IPS-18a (cell line): Measurements from ENCODE around the gene AKR1C8.

Experiments
- H3K27ac ChIP-seq: one replicate; pipeline ENCODE4 v1.5.1; 2013; ENCODE audit warnings: low read length
- H3K27me3 ChIP-seq: one replicate; pipeline ENCODE4 v1.6.1; 2013; ENCODE audit warnings: mild to moderate bottlenecking, low read length; ENCODE audit not compliant: control insufficient read depth, insufficient read depth
- H3K36me3 ChIP-seq: one replicate; pipeline ENCODE4 v1.6.1; 2013; ENCODE audit warnings: low read depth, low read length; ENCODE audit not compliant: control insufficient read depth
- H3K4me1 ChIP-seq: one replicate; pipeline ENCODE4 v1.6.1; 2013; ENCODE audit warnings: low read depth, low read length; ENCODE audit not compliant: control insufficient read depth
- H3K4me3 ChIP-seq: one replicate; pipeline ENCODE4 v1.5.1; 2013; ENCODE audit warnings: low read length
- H3K9ac ChIP-seq: one replicate; pipeline ENCODE4 v1.6.1; 2013; ENCODE audit warnings: mild to moderate bottlenecking, low read length, moderate library complexity
- H3K9me3 ChIP-seq: one replicate; pipeline ENCODE4 v1.6.1; 2013; ENCODE audit warnings: low read depth, low read length; ENCODE audit not compliant: control insufficient read depth

AKR1C8 gene

DNA sequence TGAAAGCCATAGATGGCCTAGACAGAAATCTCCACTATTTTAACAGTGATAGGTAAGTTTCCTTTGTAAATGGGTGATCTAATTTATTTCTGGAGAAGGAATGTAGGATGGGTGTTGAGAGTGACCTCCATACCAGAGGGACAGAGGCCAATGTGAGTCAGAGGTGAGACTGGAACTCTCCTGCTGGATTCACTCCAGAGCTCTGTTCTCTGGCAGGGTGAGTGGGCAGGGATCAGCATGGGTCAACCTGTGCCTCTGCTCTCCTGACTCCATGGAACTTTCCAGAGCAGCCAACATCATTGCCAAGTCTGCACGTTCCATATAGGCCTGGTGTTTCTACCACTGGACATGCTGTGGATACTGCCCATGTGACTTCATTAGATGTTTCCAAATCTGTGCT is 79.3 kb downstream of the AKR1C8 start:
- Histone ChIP-seq H3K4me1 (no peaks in the 10 kb centered on the region), H3K36me3 (no peaks in the 10 kb centered on the region), H3K4me3 (no peak overlapping the region), H3K9me3 (peaks cover 15% of the 10 kb centered on the region), H3K27me3 (no peaks in the 10 kb centered on the region), H3K27ac (no peak overlapping the region), H3K9ac (no peak overlapping the region)
